Measurements from ENCODE around the gene HNRNPA2B1.

The HNRNPA2B1 gene

GRCh38 chr7:26212921-26213718 is 12.6 kb upstream of the HNRNPA2B1 start:
- Histone ChIP-seq H3K36me3 (ENCODE audit: control insufficient read depth, insufficient read depth, low read length) (peaks cover 10% of the 10 kb centered on the region; the same call in 1 of the 2 replicates), H3K4me3 (ENCODE audit: low read length) (no peak overlapping the region), H3K27ac (ENCODE audit: low read length) (no peak overlapping the region), H3K27me3 (ENCODE audit: control insufficient read depth, insufficient read depth, low read length) (no peaks in the 10 kb centered on the region), H3K9me3 (ENCODE audit: control insufficient read depth, insufficient read depth, low read length) (no peaks in the 10 kb centered on the region), H3K4me1 (ENCODE audit: control insufficient read depth, insufficient read depth, low read length) (no peaks in the 10 kb centered on the region)
- no peak for DNase-seq (ENCODE audit: low read depth, low spot score)
- no CpG with 5 or more reads among the region's 2 CpGs for WGBS (ENCODE audit: insufficient coverage, insufficient read length)

GRCh38 chr7:26208040-26208439 is 7.5 kb upstream of the HNRNPA2B1 start:
- H3K4me1 ChIP-seq (ENCODE audit: control insufficient read depth, insufficient read depth, low read length), result no peaks in the 10 kb centered on the region
- H3K27ac ChIP-seq (ENCODE audit: low read length), result no peak overlapping the region
- H3K27me3 ChIP-seq (ENCODE audit: control insufficient read depth, insufficient read depth, low read length), result no peaks in the 10 kb centered on the region
- peaks cover 23% of the 10 kb centered on the region; the same call in 1 of the 2 replicates for H3K36me3 ChIP-seq (ENCODE audit: control insufficient read depth, insufficient read depth, low read length)
- DNase-seq (ENCODE audit: low read depth, low spot score), result no peak
- H3K4me3 ChIP-seq (ENCODE audit: low read length), result no peak overlapping the region
- no CpG with 5 or more reads among the region's 5 CpGs for WGBS (ENCODE audit: insufficient coverage, insufficient read length)
- H3K9me3 ChIP-seq (ENCODE audit: control insufficient read depth, insufficient read depth, low read length), result no peaks in the 10 kb centered on the region

- Histone ChIP-seq H3K4me3 (ENCODE audit: low read length) (peak overlapping the region; percentile 77; the same call in 1 of the 2 replicates), H3K9me3 (ENCODE audit: control insufficient read depth, insufficient read depth, low read length) (no peaks in the 10 kb centered on the region), H3K36me3 (ENCODE audit: control insufficient read depth, insufficient read depth, low read length) (peaks cover 12% of the 10 kb centered on the region; the same call in 1 of the 2 replicates), H3K27ac (ENCODE audit: low read length) (no peak overlapping the region), H3K27me3 (ENCODE audit: control insufficient read depth, insufficient read depth, low read length) (no peaks in the 10 kb centered on the region), H3K4me1 (ENCODE audit: control insufficient read depth, insufficient read depth, low read length) (no peaks in the 10 kb centered on the region)
- no peak for DNase-seq (ENCODE audit: low read depth, low spot score)
- no CpG with 5 or more reads among the region's 2 CpGs for WGBS (ENCODE audit: insufficient coverage, insufficient read length)
These were observed 2.5 kb upstream of the HNRNPA2B1 start for GRCh38 chr7:26203016-26203415.

- no peak overlapping the region for H3K27ac ChIP-seq (ENCODE audit: low read length)
- no CpG with 5 or more reads among the region's 68 CpGs for WGBS (ENCODE audit: insufficient coverage, insufficient read length)
- H3K27me3 ChIP-seq (ENCODE audit: control insufficient read depth, insufficient read depth, low read length), result no peaks in the 10 kb centered on the region
- no peaks in the 10 kb centered on the region for H3K9me3 ChIP-seq (ENCODE audit: control insufficient read depth, insufficient read depth, low read length)
- H3K36me3 ChIP-seq (ENCODE audit: control insufficient read depth, insufficient read depth, low read length), result peaks cover 7% of the 10 kb centered on the region; the same call in 1 of the 2 replicates
- H3K4me3 ChIP-seq (ENCODE audit: low read length), result peak overlapping the region; percentile 77
- DNase-seq (ENCODE audit: low read depth, low spot score), result no peak
- H3K4me1 ChIP-seq (ENCODE audit: control insufficient read depth, insufficient read depth, low read length), result no peaks in the 10 kb centered on the region
These were observed 1.8 kb upstream of the HNRNPA2B1 start for GRCh38 chr7:26202019-26202990.

- H3K4me1 ChIP-seq (ENCODE audit: control insufficient read depth, insufficient read depth, low read length), result no peaks in the 10 kb centered on the region
- no peak within 1 kb of the TSS for H3K27ac ChIP-seq (ENCODE audit: low read length)
- no peaks in the 10 kb centered on the region for H3K9me3 ChIP-seq (ENCODE audit: control insufficient read depth, insufficient read depth, low read length)
- peak within 1 kb of the TSS; percentile 77 for H3K4me3 ChIP-seq (ENCODE audit: low read length)
- no CpG with 5 or more reads among the region's 86 CpGs for WGBS (ENCODE audit: insufficient coverage, insufficient read length)
- DNase-seq (ENCODE audit: low read depth, low spot score), result peak; percentile 83
- peaks cover 10% of the 10 kb centered on the region; the same call in 1 of the 2 replicates for H3K36me3 ChIP-seq (ENCODE audit: control insufficient read depth, insufficient read depth, low read length)
- no peaks in the 10 kb centered on the region for H3K27me3 ChIP-seq (ENCODE audit: control insufficient read depth, insufficient read depth, low read length)
These were observed 887 bp upstream of the HNRNPA2B1 start, which contains the start of gene CBX3 for GRCh38 chr7:26201247-26202018. Gene CBX3 (plus strand): TSS chr7:26201745. CDS start chr7:26202999, 1,254 bp downstream.

GRCh38 chr7:26200038-26200443 is 505 bp downstream of the HNRNPA2B1 start:
- DNase-seq (ENCODE audit: low read depth, low spot score), result no peak
- Histone ChIP-seq H3K4me1 (ENCODE audit: control insufficient read depth, insufficient read depth, low read length) (no peaks in the 10 kb centered on the region), H3K27me3 (ENCODE audit: control insufficient read depth, insufficient read depth, low read length) (no peaks in the 10 kb centered on the region), H3K36me3 (ENCODE audit: control insufficient read depth, insufficient read depth, low read length) (peaks cover 18% of the 10 kb centered on the region; the same call in 1 of the 2 replicates), H3K9me3 (ENCODE audit: control insufficient read depth, insufficient read depth, low read length) (no peaks in the 10 kb centered on the region), H3K4me3 (ENCODE audit: low read length) (peak overlapping the region; percentile 77), H3K27ac (ENCODE audit: low read length) (peak overlapping the region; percentile 2)
- WGBS (ENCODE audit: insufficient coverage, insufficient read length), result no CpG with 5 or more reads among the region's 29 CpGs

- Histone ChIP-seq H3K9me3 (ENCODE audit: control insufficient read depth, insufficient read depth, low read length) (no peaks in the 10 kb centered on the region), H3K27me3 (ENCODE audit: control insufficient read depth, insufficient read depth, low read length) (no peaks in the 10 kb centered on the region), H3K4me3 (ENCODE audit: low read length) (peak overlapping the region; percentile 77), H3K27ac (ENCODE audit: low read length) (no peak overlapping the region), H3K36me3 (ENCODE audit: control insufficient read depth, insufficient read depth, low read length) (peaks cover 22% of the 10 kb centered on the region; the same call in 1 of the 2 replicates), H3K4me1 (ENCODE audit: control insufficient read depth, insufficient read depth, low read length) (no peaks in the 10 kb centered on the region)
- DNase-seq (ENCODE audit: low read depth, low spot score), result no peak
- WGBS (ENCODE audit: insufficient coverage, insufficient read length), result no CpG with 5 or more reads among the region's 36 CpGs
These were observed 1.1 kb downstream of the HNRNPA2B1 start for GRCh38 chr7:26199301-26200037.

GRCh38 chr7:26198781-26199169 is 1.8 kb downstream of the HNRNPA2B1 start:
- no CpG with 5 or more reads among the region's 7 CpGs for WGBS (ENCODE audit: insufficient coverage, insufficient read length)
- H3K36me3 ChIP-seq (ENCODE audit: control insufficient read depth, insufficient read depth, low read length), result peaks cover 29% of the 10 kb centered on the region; the same call in 1 of the 2 replicates
- no peak overlapping the region for H3K27ac ChIP-seq (ENCODE audit: low read length)
- no peaks in the 10 kb centered on the region for H3K4me1 ChIP-seq (ENCODE audit: control insufficient read depth, insufficient read depth, low read length)
- no peaks in the 10 kb centered on the region for H3K27me3 ChIP-seq (ENCODE audit: control insufficient read depth, insufficient read depth, low read length)
- H3K9me3 ChIP-seq (ENCODE audit: control insufficient read depth, insufficient read depth, low read length), result no peaks in the 10 kb centered on the region
- DNase-seq (ENCODE audit: low read depth, low spot score), result no peak
- H3K4me3 ChIP-seq (ENCODE audit: low read length), result peak overlapping the region; percentile 77

GRCh38 chr7:26198133-26198780 is 2.3 kb downstream of the HNRNPA2B1 start:
- H3K4me1 ChIP-seq (ENCODE audit: control insufficient read depth, insufficient read depth, low read length), result no peaks in the 10 kb centered on the region
- H3K27me3 ChIP-seq (ENCODE audit: control insufficient read depth, insufficient read depth, low read length), result no peaks in the 10 kb centered on the region
- H3K36me3 ChIP-seq (ENCODE audit: control insufficient read depth, insufficient read depth, low read length), result peaks cover 34% of the 10 kb centered on the region; the same call in 1 of the 2 replicates
- peak overlapping the region; percentile 77 for H3K4me3 ChIP-seq (ENCODE audit: low read length)
- H3K9me3 ChIP-seq (ENCODE audit: control insufficient read depth, insufficient read depth, low read length), result no peaks in the 10 kb centered on the region
- no peak for DNase-seq (ENCODE audit: low read depth, low spot score)
- WGBS (ENCODE audit: insufficient coverage, insufficient read length), result no CpG with 5 or more reads among the region's 6 CpGs
- H3K27ac ChIP-seq (ENCODE audit: low read length), result no peak overlapping the region
